Stimulated activated naive CD8-positive, alpha-beta T cell treated with anti-CD3 and anti-CD28 coated beads, Interleukin-15, Interleukin-2, amounts not matched to agents 100 ng/mL and 50 ng/mL, for 24 hours (primary cell): ENCODE measurements around the gene LYPLAL1.

Source experiments
- H3K27ac Mint-ChIP-seq: one replicate; pipeline ENCODE4 v1.8.0; 2021; ENCODE audit warnings: mild to moderate bottlenecking, mixed read lengths
- H3K27me3 Mint-ChIP-seq: one replicate; pipeline ENCODE4 v1.8.0; 2021; ENCODE audit warnings: mixed read lengths
- H3K36me3 Mint-ChIP-seq: one replicate; pipeline ENCODE4 v1.8.0; 2021; ENCODE audit warnings: low read depth, mixed read lengths
- H3K4me1 Mint-ChIP-seq: one replicate; pipeline ENCODE4 v1.8.0; 2021; ENCODE audit warnings: low read depth, mixed read lengths
- H3K4me3 Mint-ChIP-seq: one replicate; pipeline ENCODE4 v1.8.0; 2021; ENCODE audit warnings: mild to moderate bottlenecking, mixed read lengths
- H3K9me3 Mint-ChIP-seq: one replicate; pipeline ENCODE4 v1.8.0; 2021; ENCODE audit warnings: mixed read lengths

LYPLAL1 gene

GRCh38 chr1:219173758-219174459 lies at the start of gene LYPLAL1:
LYPLAL1 (plus strand) TSS chr1:219173878; CDS start chr1:219173891, 13 bp downstream.
- Mint-ChIP-seq H3K27me3 (no peaks in the 10 kb centered on the region), H3K4me3 (peak within 1 kb of the TSS; percentile 97), H3K4me1 (peaks cover 57% of the 10 kb centered on the region), H3K9me3 (peaks cover 4% of the 10 kb centered on the region), H3K36me3 (peaks cover 24% of the 10 kb centered on the region), H3K27ac (peak within 1 kb of the TSS; percentile 97)

- Mint-ChIP-seq H3K4me1 (no peaks in the 10 kb centered on the region), H3K4me3 (no peak overlapping the region), H3K27ac (no peak overlapping the region), H3K36me3 (no peaks in the 10 kb centered on the region), H3K27me3 (peaks cover 4% of the 10 kb centered on the region), H3K9me3 (no peaks in the 10 kb centered on the region)
Measured at GRCh38 chr1:219124163-219124562, 49.5 kb upstream of the LYPLAL1 start.

DNA sequence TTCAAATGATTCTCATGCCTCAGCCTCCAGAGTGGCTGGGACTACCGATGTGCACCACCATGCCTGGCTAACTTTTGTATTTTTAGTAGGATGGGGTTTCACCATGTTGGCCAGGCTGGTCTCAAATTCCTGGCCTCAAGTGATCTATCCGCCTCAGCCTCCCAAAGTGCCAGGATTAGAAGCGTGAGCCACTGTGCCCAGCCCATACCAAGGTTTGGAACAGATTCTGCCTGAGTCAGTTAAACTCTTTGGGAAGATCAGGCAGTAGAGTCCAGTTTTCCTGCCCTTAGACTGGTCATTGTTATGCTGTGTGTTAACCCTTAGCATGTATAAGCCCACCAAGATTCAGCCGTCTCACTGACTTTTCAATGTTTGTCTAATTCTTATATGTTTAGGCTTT lies 48.3 kb upstream of the LYPLAL1 start:
- Mint-ChIP-seq H3K4me1 (no peaks in the 10 kb centered on the region), H3K27ac (no peak overlapping the region), H3K27me3 (peaks cover 4% of the 10 kb centered on the region), H3K36me3 (no peaks in the 10 kb centered on the region), H3K4me3 (no peak overlapping the region), H3K9me3 (no peaks in the 10 kb centered on the region)

GRCh38 chr1:219126377-219126776 lies 47.3 kb upstream of the LYPLAL1 start:
- Mint-ChIP-seq H3K27me3 (peaks cover 4% of the 10 kb centered on the region), H3K36me3 (no peaks in the 10 kb centered on the region), H3K4me1 (no peaks in the 10 kb centered on the region), H3K4me3 (no peak overlapping the region), H3K9me3 (no peaks in the 10 kb centered on the region), H3K27ac (no peak overlapping the region)

DNA sequence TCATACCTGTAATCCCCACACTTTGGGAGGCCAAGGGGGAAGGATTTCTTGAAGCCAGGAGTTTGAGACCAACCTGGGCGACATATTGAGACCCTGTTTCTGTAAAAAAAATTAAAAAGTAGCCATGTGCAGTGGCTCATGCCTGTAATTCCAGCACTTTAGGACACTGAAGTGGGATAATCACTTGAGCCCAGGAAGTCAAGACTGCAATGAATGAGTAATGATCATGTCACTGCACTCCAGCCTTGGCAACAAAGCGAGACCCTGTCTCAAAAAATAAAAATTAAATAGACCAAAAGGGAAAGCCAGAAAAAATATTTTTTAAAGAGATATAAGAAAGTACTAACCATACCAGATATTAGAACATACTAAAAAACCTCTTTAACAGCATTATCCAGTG lies 44.7 kb upstream of the LYPLAL1 start:
- Mint-ChIP-seq H3K9me3 (peaks cover 2% of the 10 kb centered on the region), H3K4me1 (no peaks in the 10 kb centered on the region), H3K27ac (no peak overlapping the region), H3K27me3 (peaks cover 8% of the 10 kb centered on the region), H3K4me3 (no peak overlapping the region), H3K36me3 (no peaks in the 10 kb centered on the region)

DNA sequence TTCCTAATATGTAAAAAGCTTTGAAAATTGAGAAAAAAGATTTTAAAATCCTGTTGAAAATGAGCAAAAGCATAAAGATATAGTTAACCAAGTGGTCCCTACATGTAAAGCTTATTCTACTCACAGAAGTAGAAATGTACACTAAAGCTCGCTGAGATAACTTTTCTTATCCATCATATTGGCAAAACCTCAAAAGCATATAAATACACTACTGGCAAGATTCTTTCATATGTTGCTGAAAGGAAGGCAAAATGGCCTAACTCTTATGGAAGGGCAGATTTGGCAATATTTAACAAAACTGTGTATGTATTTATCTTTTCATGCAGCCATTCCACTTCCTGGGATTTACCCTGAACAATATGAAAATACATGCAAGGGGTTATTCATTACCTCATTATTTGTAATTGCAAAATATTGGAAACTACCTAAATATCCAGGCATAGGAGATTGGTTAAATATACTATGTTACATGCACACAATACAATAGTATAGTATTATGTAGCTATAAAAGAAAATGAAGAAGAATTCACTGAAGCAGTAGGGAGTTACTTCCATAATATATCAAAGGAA lies 43.2 kb upstream of the LYPLAL1 start:
- no peaks in the 10 kb centered on the region for H3K36me3 Mint-ChIP-seq
- H3K27ac Mint-ChIP-seq, result no peak overlapping the region
- peaks cover 5% of the 10 kb centered on the region for H3K9me3 Mint-ChIP-seq
- no peaks in the 10 kb centered on the region for H3K4me1 Mint-ChIP-seq
- H3K27me3 Mint-ChIP-seq, result peaks cover 8% of the 10 kb centered on the region
- H3K4me3 Mint-ChIP-seq, result no peak overlapping the region

DNA sequence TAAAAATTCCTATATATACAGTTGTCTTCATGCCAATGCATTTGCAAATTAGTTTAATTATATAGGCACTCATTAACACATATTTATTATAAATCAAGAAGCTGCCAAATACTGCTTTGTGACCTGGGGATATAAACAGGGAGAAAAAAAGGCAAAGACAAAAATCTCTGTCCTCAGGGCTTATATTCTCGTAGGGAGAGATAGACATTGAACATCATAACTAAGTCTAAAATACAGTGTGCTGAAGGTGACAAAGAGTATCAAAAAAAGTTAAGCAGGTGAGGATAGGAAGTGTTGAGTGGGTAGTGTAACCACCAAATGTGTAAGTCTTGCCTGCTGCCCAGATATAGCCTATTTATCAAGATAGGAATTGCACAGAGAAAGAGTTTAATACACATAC lies 40.7 kb upstream of the LYPLAL1 start:
- Mint-ChIP-seq H3K4me1 (no peaks in the 10 kb centered on the region), H3K27me3 (peaks cover 9% of the 10 kb centered on the region), H3K36me3 (no peaks in the 10 kb centered on the region), H3K9me3 (peaks cover 9% of the 10 kb centered on the region), H3K4me3 (no peak overlapping the region), H3K27ac (no peak overlapping the region)

- no peak overlapping the region for H3K27ac Mint-ChIP-seq
- H3K36me3 Mint-ChIP-seq, result no peaks in the 10 kb centered on the region
- H3K9me3 Mint-ChIP-seq, result peaks cover 9% of the 10 kb centered on the region
- peaks cover 5% of the 10 kb centered on the region for H3K27me3 Mint-ChIP-seq
- H3K4me1 Mint-ChIP-seq, result no peaks in the 10 kb centered on the region
- H3K4me3 Mint-ChIP-seq, result no peak overlapping the region
Measured at GRCh38 chr1:219138747-219139146, 34.9 kb upstream of the LYPLAL1 start.

DNA sequence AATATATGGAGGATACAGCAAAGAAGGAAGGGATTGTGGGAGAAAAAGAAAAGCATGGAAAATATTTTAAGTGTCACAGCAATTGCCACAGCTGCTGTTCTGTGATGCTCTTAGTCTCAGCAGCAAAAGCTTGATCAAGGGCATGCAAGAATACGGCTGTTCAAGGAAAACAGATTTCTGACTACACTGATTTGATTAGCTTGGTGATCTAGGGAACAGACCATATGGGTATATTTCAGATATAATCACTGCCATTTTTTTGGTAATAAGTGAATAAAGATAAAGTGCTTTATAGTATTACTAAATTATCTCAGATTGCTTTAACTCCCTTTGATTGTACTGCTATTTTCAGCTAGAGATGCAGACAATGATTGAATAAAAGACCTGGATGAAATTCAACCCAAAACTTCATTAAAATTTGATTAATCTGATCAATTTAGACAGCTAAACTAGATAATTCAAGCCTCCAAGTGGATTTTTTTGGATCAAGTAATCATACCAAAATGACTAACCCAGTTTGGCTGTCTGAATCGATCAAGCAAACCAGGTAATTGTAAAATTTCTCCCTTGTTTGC lies 33.3 kb upstream of the LYPLAL1 start:
- Mint-ChIP-seq H3K4me1 (no peaks in the 10 kb centered on the region), H3K9me3 (peaks cover 4% of the 10 kb centered on the region), H3K27ac (no peak overlapping the region), H3K4me3 (no peak overlapping the region), H3K36me3 (no peaks in the 10 kb centered on the region), H3K27me3 (peaks cover 5% of the 10 kb centered on the region)

DNA sequence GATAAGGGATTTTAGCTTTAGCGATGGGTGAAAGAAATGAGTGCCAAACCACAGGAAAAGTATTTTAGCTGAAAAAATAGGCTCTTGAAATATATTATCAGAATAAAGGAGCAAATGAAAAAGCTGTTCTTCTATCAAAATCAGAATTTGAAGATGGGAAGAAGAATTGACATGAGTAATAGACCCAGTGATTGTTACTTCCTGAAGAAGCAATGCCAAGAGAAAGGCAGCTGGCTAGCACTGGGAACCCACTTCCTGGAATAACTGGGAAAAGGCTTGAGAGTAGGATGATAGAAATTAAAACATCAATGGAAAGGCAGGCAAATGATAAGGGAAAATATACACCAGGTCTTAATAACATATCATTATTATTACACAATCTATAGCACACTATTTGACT lies 29.9 kb upstream of the LYPLAL1 start:
- Mint-ChIP-seq H3K36me3 (no peaks in the 10 kb centered on the region), H3K4me1 (no peaks in the 10 kb centered on the region), H3K9me3 (no peaks in the 10 kb centered on the region), H3K27me3 (no peaks in the 10 kb centered on the region), H3K27ac (no peak overlapping the region), H3K4me3 (no peak overlapping the region)

DNA sequence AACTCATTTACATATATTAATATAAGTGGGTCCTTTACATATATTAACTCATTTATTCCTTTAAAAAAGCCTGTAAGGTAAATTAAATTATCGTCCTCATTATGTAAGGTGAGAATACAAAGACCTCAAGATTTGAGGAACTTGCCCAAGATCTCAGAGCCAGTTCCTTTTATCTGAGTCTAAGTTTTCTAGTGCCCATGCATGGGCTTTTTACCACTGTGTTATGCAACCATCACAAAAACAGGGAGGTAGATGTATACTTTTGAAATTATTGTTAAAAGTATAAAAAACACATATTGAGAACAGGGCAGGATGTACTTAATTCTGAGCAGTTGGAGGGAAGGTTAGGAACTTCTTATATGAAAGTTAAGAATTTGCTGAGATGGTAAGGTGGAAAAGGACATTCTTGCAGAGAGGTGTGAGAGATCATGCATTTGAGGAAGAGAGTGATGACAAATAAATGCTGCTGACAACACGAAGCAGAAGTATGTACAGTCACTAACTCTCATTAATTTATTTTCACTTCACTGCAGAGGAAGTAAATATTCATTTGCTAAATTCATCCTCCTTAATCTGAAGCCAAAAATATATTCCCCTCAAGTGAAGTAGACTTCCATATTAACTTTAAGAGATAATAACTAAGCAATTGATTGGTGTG lies 28.9 kb upstream of the LYPLAL1 start:
- H3K27me3 Mint-ChIP-seq, result no peaks in the 10 kb centered on the region
- no peaks in the 10 kb centered on the region for H3K36me3 Mint-ChIP-seq
- H3K4me1 Mint-ChIP-seq, result no peaks in the 10 kb centered on the region
- H3K9me3 Mint-ChIP-seq, result no peaks in the 10 kb centered on the region
- H3K27ac Mint-ChIP-seq, result no peak overlapping the region
- H3K4me3 Mint-ChIP-seq, result no peak overlapping the region

- Mint-ChIP-seq H3K27me3 (no peaks in the 10 kb centered on the region), H3K4me3 (no peak overlapping the region), H3K4me1 (no peaks in the 10 kb centered on the region), H3K9me3 (no peaks in the 10 kb centered on the region), H3K36me3 (no peaks in the 10 kb centered on the region), H3K27ac (no peak overlapping the region)
Measured at GRCh38 chr1:219147571-219148019, 26.1 kb upstream of the LYPLAL1 start.

DNA sequence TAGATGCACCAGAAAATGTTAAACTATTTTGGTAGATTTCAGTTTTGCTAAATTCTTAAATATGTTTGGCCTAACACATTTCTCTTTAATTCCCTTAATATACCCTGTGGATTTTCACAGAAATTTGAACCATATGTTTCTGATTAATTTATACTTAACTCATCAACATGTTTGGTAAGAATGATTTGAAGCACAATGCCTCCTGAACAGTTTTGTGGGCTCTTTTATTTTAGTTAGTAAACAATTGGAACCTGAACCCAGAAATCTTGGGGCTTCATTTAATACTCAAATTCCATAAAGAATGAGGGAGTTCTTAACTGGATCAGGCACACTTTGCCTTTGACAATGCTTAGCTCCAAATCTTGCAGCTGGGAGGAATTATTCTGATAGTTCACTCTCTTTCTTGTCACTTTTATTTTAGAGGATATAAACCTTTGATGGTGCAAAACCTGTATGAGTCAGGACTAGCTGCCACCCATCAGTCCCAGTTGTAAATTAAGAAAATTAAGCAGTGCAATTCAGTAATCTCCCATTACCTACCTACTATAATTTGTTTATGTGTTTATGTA lies 24.6 kb upstream of the LYPLAL1 start:
- Mint-ChIP-seq H3K27ac (no peak overlapping the region), H3K4me1 (no peaks in the 10 kb centered on the region), H3K27me3 (peaks cover 3% of the 10 kb centered on the region), H3K9me3 (no peaks in the 10 kb centered on the region), H3K36me3 (no peaks in the 10 kb centered on the region), H3K4me3 (no peak overlapping the region)

DNA sequence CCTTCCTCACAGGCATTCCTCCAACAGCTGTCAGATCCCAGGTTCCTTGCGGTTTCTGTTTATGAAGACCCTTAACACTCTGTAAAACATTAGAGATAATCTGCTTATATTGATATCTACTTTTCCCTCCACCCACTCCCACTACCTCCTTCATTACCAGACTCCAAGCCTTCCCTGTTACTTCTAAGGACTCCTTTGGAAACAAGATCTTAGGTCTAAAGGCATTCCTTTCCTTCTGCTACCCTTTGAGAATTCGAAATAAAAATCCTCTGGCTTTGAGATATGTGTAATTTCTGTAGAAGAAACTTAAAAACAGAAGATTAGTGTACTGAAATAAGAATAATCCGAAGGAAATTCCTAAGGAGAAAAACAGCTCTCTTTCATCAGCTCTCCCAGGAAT lies 23.7 kb upstream of the LYPLAL1 start:
- Mint-ChIP-seq H3K27me3 (peaks cover 3% of the 10 kb centered on the region), H3K4me3 (no peak overlapping the region), H3K4me1 (no peaks in the 10 kb centered on the region), H3K27ac (no peak overlapping the region), H3K36me3 (no peaks in the 10 kb centered on the region), H3K9me3 (no peaks in the 10 kb centered on the region)

- Mint-ChIP-seq H3K9me3 (no peaks in the 10 kb centered on the region), H3K36me3 (no peaks in the 10 kb centered on the region)
Measured at GRCh38 chr1:219150913-219151312, 22.8 kb upstream of the LYPLAL1 start.

More at GRCh38 chr1:219150913-219151312, 22.8 kb upstream of the LYPLAL1 start:
- Mint-ChIP-seq H3K27ac (no peak overlapping the region), H3K4me3 (no peak overlapping the region), H3K4me1 (no peaks in the 10 kb centered on the region), H3K27me3 (peaks cover 3% of the 10 kb centered on the region)
